ENCODE measurements around the gene CASKIN2.
"Not testable (repeated sequence)": the region's sequence is repeated elsewhere in the genome, so short reads cannot be mapped to it uniquely, and the experiment has no call there.

Gene CASKIN2

DNA sequence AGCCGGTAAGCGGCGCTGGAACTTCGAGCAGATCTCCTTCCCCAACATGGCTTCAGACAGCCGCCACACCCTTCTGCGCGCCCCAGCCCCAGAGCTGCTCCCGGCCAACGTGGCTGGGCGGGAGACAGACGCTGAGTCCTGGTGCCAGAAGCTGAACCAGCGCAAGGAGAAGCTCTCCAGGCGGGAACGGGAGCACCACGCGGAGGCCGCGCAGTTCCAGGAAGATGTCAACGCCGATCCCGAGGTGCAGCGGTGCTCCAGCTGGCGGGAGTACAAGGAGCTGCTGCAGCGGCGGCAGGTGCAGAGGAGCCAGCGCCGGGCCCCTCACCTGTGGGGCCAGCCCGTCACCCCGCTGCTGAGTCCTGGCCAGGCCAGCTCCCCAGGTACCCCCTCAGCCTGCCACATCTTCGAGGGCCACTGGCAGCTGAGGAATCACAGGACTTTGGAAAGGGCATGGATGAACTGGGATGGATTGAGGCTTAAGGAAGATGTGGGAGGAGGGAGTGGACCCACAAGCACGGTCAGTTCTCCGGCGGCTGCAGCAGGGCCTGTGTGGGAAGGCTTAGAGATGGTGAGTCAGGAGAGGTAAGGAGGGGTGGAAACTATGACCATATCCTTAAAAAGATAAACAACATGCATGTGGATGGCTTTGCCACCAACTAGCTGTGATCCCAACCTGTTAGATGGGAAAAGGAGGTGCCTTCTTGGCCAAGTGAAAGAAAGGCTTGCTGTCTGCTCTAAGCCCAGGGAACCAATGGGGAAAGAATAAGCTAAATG is 6.8 kb upstream of the CASKIN2 start:
- DNase-seq (ENCODE audit: insufficient read length, low spot score) (no peak), FAIRE-seq (no peak)
- TF ChIP-seq POLR2A (IDR thresholded peaks at IDR 0.05; ENCODE audit: low read depth, low read length) (no peak), SPI1 (IDR thresholded peaks at IDR 0.05; ENCODE audit: low read depth, low read length) (no peak), POLR2AphosphoS5 (IDR thresholded peaks at IDR 0.05; ENCODE audit: low read depth, low read length) (no peak), PAX5 (IDR thresholded peaks at IDR 0.05; ENCODE audit: insufficient read depth, low read length, severe bottlenecking) (no peak), POU2F2 (IDR thresholded peaks at IDR 0.05; ENCODE audit: low read depth, low read length) (no peak), TAF1 (IDR thresholded peaks at IDR 0.05; ENCODE audit: low read depth, low read length) (no peak)

- DNase-seq (ENCODE audit: insufficient read length, low spot score), result no peak
- TF ChIP-seq SPI1 (IDR thresholded peaks at IDR 0.05; ENCODE audit: low read depth, low read length) (no peak), PAX5 (IDR thresholded peaks at IDR 0.05; ENCODE audit: insufficient read depth, low read length, severe bottlenecking) (no peak), POLR2AphosphoS5 (IDR thresholded peaks at IDR 0.05; ENCODE audit: low read depth, low read length) (no peak), POU2F2 (IDR thresholded peaks at IDR 0.05; ENCODE audit: low read depth, low read length) (no peak)
- no peak for FAIRE-seq
Observed at GRCh38 chr17:75521290-75521689, 6.0 kb upstream of the CASKIN2 start.

- FAIRE-seq; DNase-seq (ENCODE audit: insufficient read length, low spot score): not testable (repeated sequence)
Observed at GRCh38 chr17:75520413-75520812, 5.1 kb upstream of the CASKIN2 start.

DNA sequence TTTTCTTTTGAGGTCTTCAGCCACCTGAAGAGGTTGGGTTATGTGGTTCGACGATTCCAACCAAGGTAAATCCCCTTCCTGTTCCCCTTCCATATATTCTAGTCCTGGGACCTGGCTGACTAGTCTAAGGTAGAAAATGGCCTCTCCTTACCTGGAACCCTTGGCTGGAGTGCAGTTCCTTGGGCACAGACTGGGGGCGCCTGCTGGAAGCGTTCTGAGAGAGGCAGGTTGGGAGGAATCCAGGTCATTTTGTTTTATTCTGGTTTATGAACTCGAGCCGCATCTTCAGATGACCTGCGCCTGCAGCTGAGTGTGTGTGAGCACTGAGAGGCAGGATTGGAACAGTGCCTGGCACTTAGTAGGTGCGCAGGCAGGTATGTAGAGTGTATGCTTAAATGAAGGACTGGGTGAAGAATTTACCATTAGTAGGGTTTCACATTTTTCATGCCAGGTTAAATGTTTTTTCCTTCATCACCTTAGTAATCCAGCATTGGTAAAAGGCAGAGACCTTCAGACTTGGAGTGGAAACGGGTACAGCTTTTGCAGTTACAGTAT is 3.7 kb upstream of the CASKIN2 start:
- no peak for TF ChIP-seq POU2F2 (IDR thresholded peaks at IDR 0.05; ENCODE audit: low read depth, low read length)
- TF ChIP-seq SPI1 (IDR thresholded peaks at IDR 0.05; ENCODE audit: low read depth, low read length), result no peak
- no peak for TF ChIP-seq POLR2A (IDR thresholded peaks at IDR 0.05; ENCODE audit: low read depth, low read length)
- TF ChIP-seq TAF1 (IDR thresholded peaks at IDR 0.05; ENCODE audit: low read depth, low read length), result no peak
- no peak for TF ChIP-seq PAX5 (IDR thresholded peaks at IDR 0.05; ENCODE audit: insufficient read depth, low read length, severe bottlenecking)
- no peak for FAIRE-seq
- DNase-seq (ENCODE audit: insufficient read length, low spot score), result no peak

DNA sequence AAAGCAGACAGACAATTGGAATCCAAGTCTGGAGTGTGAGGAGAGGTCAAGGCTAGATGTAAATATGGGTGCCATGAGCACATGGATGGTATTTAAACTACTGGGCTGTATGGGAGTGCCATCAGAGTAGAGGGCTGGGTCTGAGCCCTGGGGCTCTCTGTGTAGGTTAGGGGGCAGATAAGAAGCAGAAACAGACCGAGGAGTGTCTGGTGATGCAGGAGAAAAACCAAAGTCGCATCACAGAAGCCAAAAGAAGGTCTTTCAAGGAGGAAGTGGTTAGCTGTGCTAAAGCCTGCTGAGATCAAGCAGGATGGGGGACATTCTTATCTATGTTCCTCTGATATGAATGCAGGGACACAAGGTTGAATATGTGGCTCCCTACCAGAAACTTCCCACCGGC is 2.9 kb upstream of the CASKIN2 start:
- TF ChIP-seq POU2F2 (IDR thresholded peaks at IDR 0.05; ENCODE audit: low read depth, low read length) (no peak), SPI1 (IDR thresholded peaks at IDR 0.05; ENCODE audit: low read depth, low read length) (peak; percentile 89), POLR2AphosphoS5 (IDR thresholded peaks at IDR 0.05; ENCODE audit: low read depth, low read length) (no peak), PAX5 (IDR thresholded peaks at IDR 0.05; ENCODE audit: insufficient read depth, low read length, severe bottlenecking) (no peak), POLR2A (IDR thresholded peaks at IDR 0.05; ENCODE audit: low read depth, low read length) (no peak), TAF1 (IDR thresholded peaks at IDR 0.05; ENCODE audit: low read depth, low read length) (no peak)
- peak; percentile 91 for FAIRE-seq
- DNase-seq (ENCODE audit: insufficient read length, low spot score), result no peak

DNA sequence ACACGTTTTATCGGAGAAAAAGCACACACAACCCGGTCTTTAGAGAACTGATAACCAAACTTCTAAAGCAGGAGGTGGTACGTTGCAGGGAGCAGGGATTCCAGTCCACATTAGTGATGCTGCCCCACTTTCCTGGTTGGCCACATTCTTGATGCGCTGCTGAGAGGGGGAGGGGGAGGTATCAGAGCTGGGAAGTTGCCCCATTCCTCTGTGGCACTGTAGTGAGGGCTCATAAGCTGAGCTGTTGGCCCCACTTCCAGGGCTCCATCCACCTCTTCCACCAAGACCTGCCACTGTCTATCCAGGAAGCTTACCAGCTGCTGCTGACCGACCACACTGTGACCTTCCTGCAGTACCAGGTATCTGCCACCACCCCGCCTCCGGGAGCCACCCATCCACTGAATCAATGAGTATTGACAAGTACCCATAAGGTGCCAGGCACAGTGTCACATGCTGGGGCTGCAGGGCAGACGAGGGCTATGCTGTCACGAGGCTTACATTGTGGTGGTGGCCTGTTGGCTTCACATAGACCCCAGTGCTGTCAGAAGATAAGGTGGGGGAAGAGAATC is 2.0 kb upstream of the CASKIN2 start:
- no peak for DNase-seq (ENCODE audit: insufficient read length, low spot score)
- FAIRE-seq, result peak; percentile 63
- no peak for TF ChIP-seq SPI1 (IDR thresholded peaks at IDR 0.05; ENCODE audit: low read depth, low read length)
- TF ChIP-seq PAX5 (IDR thresholded peaks at IDR 0.05; ENCODE audit: insufficient read depth, low read length, severe bottlenecking), result no peak
- no peak for TF ChIP-seq POLR2A (IDR thresholded peaks at IDR 0.05; ENCODE audit: low read depth, low read length)
- no peak for TF ChIP-seq POLR2AphosphoS5 (IDR thresholded peaks at IDR 0.05; ENCODE audit: low read depth, low read length)
- no peak for TF ChIP-seq POU2F2 (IDR thresholded peaks at IDR 0.05; ENCODE audit: low read depth, low read length)
- TF ChIP-seq TAF1 (IDR thresholded peaks at IDR 0.05; ENCODE audit: low read depth, low read length), result no peak

DNA sequence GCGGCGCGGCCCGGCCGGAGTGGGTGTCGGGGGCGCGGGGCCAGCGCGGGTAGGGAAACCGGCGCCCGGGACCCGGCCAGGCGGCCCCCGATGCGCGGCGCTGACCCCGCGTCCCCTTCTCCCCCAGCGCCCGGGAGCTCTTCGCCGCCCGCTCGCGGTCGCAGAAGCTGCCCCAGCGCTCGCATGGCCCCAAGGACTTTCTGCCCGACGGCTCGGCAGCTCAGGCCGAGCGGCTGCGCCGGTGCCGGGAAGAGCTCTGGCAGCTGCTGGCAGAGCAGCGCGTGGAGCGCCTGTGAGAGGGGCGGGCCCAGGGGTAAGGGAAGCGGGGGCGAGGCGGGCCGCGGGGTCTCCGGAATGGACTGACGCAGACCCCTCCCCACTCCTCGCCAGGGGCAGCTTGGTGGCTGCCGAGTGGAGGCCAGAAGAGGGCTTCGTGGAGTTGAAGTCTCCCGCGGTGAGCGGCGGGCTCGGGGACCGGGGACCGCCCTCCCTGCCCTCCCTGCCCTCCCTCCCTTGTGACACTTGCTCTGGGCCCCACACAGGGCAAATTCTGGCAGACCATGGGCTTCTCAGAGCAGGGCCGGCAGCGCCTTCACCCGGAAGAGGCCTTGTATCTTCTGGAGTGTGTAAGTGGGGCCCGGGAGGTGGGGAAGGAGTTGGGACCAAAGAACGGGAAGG is 1.4 kb upstream of the CASKIN2 start:
- TF ChIP-seq POLR2A (IDR thresholded peaks at IDR 0.05; ENCODE audit: low read depth, low read length), result no peak
- no peak for TF ChIP-seq PAX5 (IDR thresholded peaks at IDR 0.05; ENCODE audit: insufficient read depth, low read length, severe bottlenecking)
- TF ChIP-seq SPI1 (IDR thresholded peaks at IDR 0.05; ENCODE audit: low read depth, low read length), result no peak
- no peak for TF ChIP-seq POU2F2 (IDR thresholded peaks at IDR 0.05; ENCODE audit: low read depth, low read length)
- TF ChIP-seq TAF1 (IDR thresholded peaks at IDR 0.05; ENCODE audit: low read depth, low read length), result no peak
- no peak for TF ChIP-seq POLR2AphosphoS5 (IDR thresholded peaks at IDR 0.05; ENCODE audit: low read depth, low read length)
- peak; percentile 63 for FAIRE-seq
- no peak for DNase-seq (ENCODE audit: insufficient read length, low spot score)

- DNase-seq (ENCODE audit: insufficient read length, low spot score) (peak; percentile 100), FAIRE-seq (peak; percentile 96)
- no peak for TF ChIP-seq SPI1 (IDR thresholded peaks at IDR 0.05; ENCODE audit: low read depth, low read length)
- TF ChIP-seq POLR2A (IDR thresholded peaks at IDR 0.05; ENCODE audit: low read depth, low read length), result no peak
- peak; percentile 52 for TF ChIP-seq PAX5 (IDR thresholded peaks at IDR 0.05; ENCODE audit: insufficient read depth, low read length, severe bottlenecking)
Observed at GRCh38 chr17:75516255-75516618, 900 bp upstream of the CASKIN2 start, which contains the start of gene TSEN54. TSEN54 (plus strand) TSS chr17:75516528; CDS start chr17:75516561, 33 bp downstream.

DNA sequence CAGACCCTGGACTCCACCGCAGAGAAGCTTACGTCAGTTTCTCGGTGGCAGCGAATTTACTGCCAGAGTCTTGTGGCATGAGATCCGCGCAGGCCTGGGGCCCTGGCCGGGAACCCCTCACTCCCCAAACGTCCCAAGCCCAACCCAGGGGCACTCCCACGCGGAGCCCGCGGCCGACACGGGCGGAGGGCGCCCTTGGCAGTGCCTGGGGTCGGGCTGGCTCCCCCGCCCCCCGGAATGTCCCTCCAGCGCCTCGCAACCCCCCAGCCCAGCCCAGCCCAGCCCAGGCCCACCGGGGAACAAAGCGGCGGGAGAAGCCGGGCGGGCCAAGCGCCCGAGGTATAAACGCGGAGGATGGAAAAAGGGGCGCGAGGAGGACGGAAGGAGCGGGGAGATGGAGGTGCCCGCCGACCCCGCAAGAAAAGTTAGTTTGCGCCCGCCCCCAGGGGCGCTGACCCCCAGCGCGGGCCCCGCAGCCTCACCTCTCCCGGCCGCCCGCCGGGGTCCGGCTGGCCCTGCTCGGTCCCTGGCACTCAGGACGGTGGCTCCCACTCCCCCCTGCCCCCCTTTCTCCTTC is 330 bp downstream of the CASKIN2 start:
- no peak for FAIRE-seq
- DNase-seq (ENCODE audit: insufficient read length, low spot score), result no peak
- TF ChIP-seq PAX5 (IDR thresholded peaks at IDR 0.05; ENCODE audit: insufficient read depth, low read length, severe bottlenecking), result no peak
- no peak for TF ChIP-seq SPI1 (IDR thresholded peaks at IDR 0.05; ENCODE audit: low read depth, low read length)
- TF ChIP-seq POU2F2 (IDR thresholded peaks at IDR 0.05; ENCODE audit: low read depth, low read length), result no peak

All from GM12891 (cell line).